Neural cell (in vitro differentiated cells): ENCODE data around the gene RUNX3. TPM values are rescaled to one million over a fixed set of nuclear protein-coding genes. Genes with fewer than 3 reads are reported as not detected.

Experiments used
- H2AFZ ChIP-seq: fragments of 200-600, 300-800 bp; sonication (generic), shearing (Covaris generic); 2 replicates; pipeline ENCODE4 v1.6.0; 2014; ENCODE audit warnings: low read depth, mild to moderate bottlenecking, antibody characterized with exemption, low read length, moderate library complexity
- H3F3A ChIP-seq: fragments of 200-600 bp; shearing (Covaris generic); 2 replicates; pipeline ENCODE4 v1.6.1; 2016; ENCODE audit warnings: mild to moderate bottlenecking, moderate library complexity, mixed read lengths, antibody characterized with exemption, low read length; ENCODE audit not compliant: insufficient read depth, poor library complexity, severe bottlenecking
- H3K27ac ChIP-seq: fragments of 200-600, 300-800 bp; sonication (generic), shearing (Covaris generic); 2 replicates; pipeline ENCODE4 v1.5.1; 2014; ENCODE audit warnings: mild to moderate bottlenecking, low read length, moderate library complexity
- H3K27me3 ChIP-seq: fragments of 300-800, 200-600 bp; sonication (generic), shearing (Covaris generic); 2 replicates; pipeline ENCODE4 v1.6.0; 2014; ENCODE audit warnings: mild to moderate bottlenecking, low read depth, low read length, moderate library complexity; ENCODE audit not compliant: insufficient read depth
- H3K36me3 ChIP-seq: fragments of 300-800, 200-600 bp; sonication (generic), shearing (Covaris generic); 2 replicates; pipeline ENCODE4 v1.5.1; 2014; ENCODE audit warnings: mild to moderate bottlenecking, antibody characterized with exemption, low read length, moderate library complexity; ENCODE audit not compliant: insufficient read depth
- H3K4me2 ChIP-seq: fragments of 300-800, 200-600 bp; sonication (generic), shearing (Covaris generic); 2 replicates; pipeline ENCODE4 v1.6.0; 2014; ENCODE audit warnings: mild to moderate bottlenecking, low read length
- H3K4me3 ChIP-seq: fragments of 300-800, 200-600 bp; sonication (generic), shearing (Covaris generic); 2 replicates; pipeline ENCODE4 v1.5.1; 2014; ENCODE audit warnings: mild to moderate bottlenecking, low read length, moderate library complexity
- H3K79me2 ChIP-seq: fragments of 200-600 bp; shearing (Covaris generic); replicated peaks from 2 replicates; pipeline ENCODE4 v1.6.0; 2014; ENCODE audit warnings: mild to moderate bottlenecking, low read length, moderate library complexity; ENCODE audit not compliant: insufficient read depth
- H3K9ac ChIP-seq: fragments of 300-800, 200-600 bp; sonication (generic), shearing (Covaris generic); 2 replicates; pipeline ENCODE4 v1.6.1; 2016; ENCODE audit warnings: mild to moderate bottlenecking, low read length, mixed read lengths
- H3K9me2 ChIP-seq: fragments of 200-600 bp; shearing (Covaris generic); 2 replicates; pipeline ENCODE4 v1.6.1; 2016; ENCODE audit warnings: mild to moderate bottlenecking, low read length, mixed read lengths; ENCODE audit not compliant: insufficient read depth
- H3K9me3 ChIP-seq: fragments of 200-600, 300-800 bp; sonication (generic), shearing (Covaris generic); 2 replicates; pipeline ENCODE4 v1.6.1; 2016; ENCODE audit warnings: mild to moderate bottlenecking, mixed run types, low read length, moderate library complexity, mixed read lengths
- H4K20me1 ChIP-seq: fragments of 200-600 bp; shearing (Covaris generic); 2 replicates; pipeline ENCODE4 v1.6.1; 2016; ENCODE audit warnings: mild to moderate bottlenecking, mixed run types; ENCODE audit not compliant: insufficient read depth
- EP300 ChIP-seq: fragments of 450-650 bp; conservative IDR thresholded peaks from 2 replicates; pipeline ENCODE4 v1.6.1; 2014; ENCODE audit warnings: antibody characterized with exemption, mild to moderate bottlenecking, moderate library complexity; ENCODE audit not compliant: poor library complexity, severe bottlenecking
- EZH2 ChIP-seq: fragments of 200-600, 300-800 bp; shearing (Covaris generic), sonication (generic); IDR thresholded peaks from 2 replicates; pipeline ENCODE4 v1.6.1; 2014; ENCODE audit warnings: antibody characterized with exemption, low read length, borderline replicate concordance, mild to moderate bottlenecking; ENCODE audit not compliant: insufficient read depth, poor library complexity, severe bottlenecking
- MXI1 ChIP-seq: fragments of 450-650 bp; conservative IDR thresholded peaks from 2 replicates; pipeline ENCODE4 v1.6.1; 2014; ENCODE audit warnings: antibody characterized with exemption, mild to moderate bottlenecking; ENCODE audit not compliant: poor library complexity, severe bottlenecking
- POLR2AphosphoS5 ChIP-seq: IDR thresholded peaks from 2 replicates; pipeline ENCODE4 v1.6.1; 2012
- RAD21 ChIP-seq: fragments of 450-650 bp; conservative IDR thresholded peaks from 2 replicates; pipeline ENCODE4 v1.6.1; 2014; ENCODE audit warnings: antibody characterized with exemption, mild to moderate bottlenecking, moderate library complexity
- SMC3 ChIP-seq: fragments of 450-650 bp; conservative IDR thresholded peaks from 2 replicates; pipeline ENCODE4 v1.6.1; 2014; ENCODE audit warnings: antibody characterized with exemption, mild to moderate bottlenecking, moderate library complexity; ENCODE audit not compliant: poor library complexity
- TAF1 ChIP-seq: IDR thresholded peaks from 2 replicates; pipeline ENCODE4 v1.6.1; 2012; ENCODE audit warnings: low read depth
- polyA plus RNA-seq: library from polyadenylated mRNA; depleted of rRNA; stranded (reverse); fragments of >200 nt; gene quantifications from 2 replicates; pipeline ENCODE4 v1.2.3, GENCODE V29; 2014
- TF ChIP-seq, protein P1 (sequence below): fragments of 450-650 bp; IDR thresholded peaks from 2 replicates; pipeline ENCODE4 v1.5.1; 2014; ENCODE audit warnings: antibody characterized with exemption, mild to moderate bottlenecking, moderate library complexity; ENCODE audit not compliant: poor library complexity, severe bottlenecking
- TF ChIP-seq, protein P2 (sequence below): IDR thresholded peaks from 2 replicates; pipeline ENCODE4 v1.6.1; 2012; ENCODE audit warnings: borderline replicate concordance

Gene RUNX3
- polyA plus RNA-seq, 1 donor from 2014 or later: not detected

DNA sequence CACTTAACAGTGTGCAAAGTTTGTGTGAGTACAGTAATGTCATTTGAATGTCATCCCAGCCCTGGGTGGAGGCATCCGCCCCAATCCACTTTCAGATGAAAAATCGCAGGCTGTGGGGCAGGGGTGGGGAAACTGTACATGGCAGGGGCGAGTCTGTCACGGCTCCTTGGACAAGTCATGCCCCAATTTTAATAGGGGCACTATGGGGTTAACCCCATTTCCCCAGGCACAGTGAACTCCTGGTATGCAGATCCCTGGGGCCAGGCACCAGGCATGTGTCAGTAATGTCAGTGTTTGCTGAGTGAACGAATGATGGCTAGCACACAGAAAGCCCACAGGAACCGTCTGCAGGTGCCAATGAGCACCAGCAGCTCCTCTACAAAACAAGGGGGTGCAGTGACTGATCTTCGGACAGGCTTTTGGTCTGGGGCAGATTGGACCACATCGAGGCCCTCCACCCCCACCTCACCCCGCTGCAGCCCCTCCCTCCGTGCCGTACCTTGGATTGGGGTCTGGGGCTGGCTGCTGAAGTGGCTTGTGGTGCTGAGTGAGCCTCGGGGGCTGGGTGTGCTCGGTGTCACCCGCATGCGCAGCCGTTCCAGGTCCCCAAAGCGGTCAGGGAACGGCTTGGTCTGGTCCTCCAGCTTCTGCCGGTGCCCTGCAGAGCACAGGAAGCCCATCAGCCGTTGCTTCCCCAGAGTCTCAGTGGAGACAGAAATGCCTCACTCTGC is 23.2 kb downstream of the RUNX3 start:
- Histone ChIP-seq H3K79me2 (no peaks in the 10 kb centered on the region), H4K20me1 (no peaks in the 10 kb centered on the region), H3K4me3 (no peak overlapping the region), H3K27me3 (no peaks in the 10 kb centered on the region), H3K36me3 (no peaks in the 10 kb centered on the region), H3F3A (no peaks in the 10 kb centered on the region), H3K27ac (no peak overlapping the region), H3K4me2 (no peak overlapping the region), H3K9me3 (no peaks in the 10 kb centered on the region), H3K9me2 (no peaks in the 10 kb centered on the region), H2AFZ (no peak overlapping the region), H3K9ac (no peak overlapping the region)
- TF ChIP-seq MXI1 (no peak), EZH2 (no peak), TAF1 (no peak)
- TF ChIP-seq, protein P1, sequence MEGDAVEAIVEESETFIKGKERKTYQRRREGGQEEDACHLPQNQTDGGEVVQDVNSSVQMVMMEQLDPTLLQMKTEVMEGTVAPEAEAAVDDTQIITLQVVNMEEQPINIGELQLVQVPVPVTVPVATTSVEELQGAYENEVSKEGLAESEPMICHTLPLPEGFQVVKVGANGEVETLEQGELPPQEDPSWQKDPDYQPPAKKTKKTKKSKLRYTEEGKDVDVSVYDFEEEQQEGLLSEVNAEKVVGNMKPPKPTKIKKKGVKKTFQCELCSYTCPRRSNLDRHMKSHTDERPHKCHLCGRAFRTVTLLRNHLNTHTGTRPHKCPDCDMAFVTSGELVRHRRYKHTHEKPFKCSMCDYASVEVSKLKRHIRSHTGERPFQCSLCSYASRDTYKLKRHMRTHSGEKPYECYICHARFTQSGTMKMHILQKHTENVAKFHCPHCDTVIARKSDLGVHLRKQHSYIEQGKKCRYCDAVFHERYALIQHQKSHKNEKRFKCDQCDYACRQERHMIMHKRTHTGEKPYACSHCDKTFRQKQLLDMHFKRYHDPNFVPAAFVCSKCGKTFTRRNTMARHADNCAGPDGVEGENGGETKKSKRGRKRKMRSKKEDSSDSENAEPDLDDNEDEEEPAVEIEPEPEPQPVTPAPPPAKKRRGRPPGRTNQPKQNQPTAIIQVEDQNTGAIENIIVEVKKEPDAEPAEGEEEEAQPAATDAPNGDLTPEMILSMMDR: no peak

DNA sequence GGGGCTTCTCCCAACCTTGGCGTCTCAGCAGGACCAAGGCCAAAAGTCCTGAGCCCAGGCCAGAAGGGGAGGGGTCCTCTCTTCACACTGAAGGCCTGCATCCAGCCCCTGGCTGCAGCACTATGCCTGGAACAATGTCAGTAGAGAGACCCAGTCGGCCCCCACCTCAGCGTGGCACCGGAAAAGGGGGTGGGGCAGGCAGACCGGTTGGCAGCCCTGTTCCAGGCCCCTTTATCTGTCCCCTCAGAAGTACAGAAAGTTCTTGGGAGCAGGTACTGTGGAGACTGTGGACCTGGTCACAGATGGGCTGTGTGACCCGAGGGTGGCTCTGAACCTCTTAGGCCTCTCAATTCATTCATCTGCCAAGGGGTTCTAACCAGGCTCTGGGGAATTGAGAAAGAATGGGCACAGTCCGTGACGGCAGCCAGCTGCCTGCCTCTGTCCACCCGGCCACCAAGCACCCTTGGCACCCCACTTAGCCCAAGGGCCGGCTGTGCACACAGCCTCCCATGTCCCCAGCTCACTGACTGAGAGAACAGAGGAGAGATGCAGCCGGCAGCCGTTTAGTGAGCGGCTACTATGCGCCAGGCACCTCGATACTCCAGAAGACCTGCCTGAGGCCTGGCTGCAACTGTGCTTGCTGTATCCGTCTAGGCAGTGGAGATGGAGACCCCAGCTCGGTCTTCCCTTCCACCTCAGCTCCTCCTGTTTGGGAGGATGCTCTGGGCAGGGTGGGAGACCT is 23.9 kb downstream of the RUNX3 start:
- Histone ChIP-seq H2AFZ (no peak overlapping the region), H3K79me2 (no peaks in the 10 kb centered on the region), H3K9me2 (no peaks in the 10 kb centered on the region), H3K9ac (no peak overlapping the region), H3K27ac (no peak overlapping the region), H3K36me3 (no peaks in the 10 kb centered on the region), H3F3A (no peaks in the 10 kb centered on the region), H3K27me3 (no peaks in the 10 kb centered on the region), H3K9me3 (no peaks in the 10 kb centered on the region), H4K20me1 (no peaks in the 10 kb centered on the region), H3K4me2 (no peak overlapping the region), H3K4me3 (no peak overlapping the region)
- TF ChIP-seq MXI1 (no peak), SMC3 (no peak), RAD21 (no peak), EZH2 (no peak), TAF1 (no peak), EP300 (no peak), POLR2AphosphoS5 (no peak)
- TF ChIP-seq, protein P1: no peak
- TF ChIP-seq, protein P2, sequence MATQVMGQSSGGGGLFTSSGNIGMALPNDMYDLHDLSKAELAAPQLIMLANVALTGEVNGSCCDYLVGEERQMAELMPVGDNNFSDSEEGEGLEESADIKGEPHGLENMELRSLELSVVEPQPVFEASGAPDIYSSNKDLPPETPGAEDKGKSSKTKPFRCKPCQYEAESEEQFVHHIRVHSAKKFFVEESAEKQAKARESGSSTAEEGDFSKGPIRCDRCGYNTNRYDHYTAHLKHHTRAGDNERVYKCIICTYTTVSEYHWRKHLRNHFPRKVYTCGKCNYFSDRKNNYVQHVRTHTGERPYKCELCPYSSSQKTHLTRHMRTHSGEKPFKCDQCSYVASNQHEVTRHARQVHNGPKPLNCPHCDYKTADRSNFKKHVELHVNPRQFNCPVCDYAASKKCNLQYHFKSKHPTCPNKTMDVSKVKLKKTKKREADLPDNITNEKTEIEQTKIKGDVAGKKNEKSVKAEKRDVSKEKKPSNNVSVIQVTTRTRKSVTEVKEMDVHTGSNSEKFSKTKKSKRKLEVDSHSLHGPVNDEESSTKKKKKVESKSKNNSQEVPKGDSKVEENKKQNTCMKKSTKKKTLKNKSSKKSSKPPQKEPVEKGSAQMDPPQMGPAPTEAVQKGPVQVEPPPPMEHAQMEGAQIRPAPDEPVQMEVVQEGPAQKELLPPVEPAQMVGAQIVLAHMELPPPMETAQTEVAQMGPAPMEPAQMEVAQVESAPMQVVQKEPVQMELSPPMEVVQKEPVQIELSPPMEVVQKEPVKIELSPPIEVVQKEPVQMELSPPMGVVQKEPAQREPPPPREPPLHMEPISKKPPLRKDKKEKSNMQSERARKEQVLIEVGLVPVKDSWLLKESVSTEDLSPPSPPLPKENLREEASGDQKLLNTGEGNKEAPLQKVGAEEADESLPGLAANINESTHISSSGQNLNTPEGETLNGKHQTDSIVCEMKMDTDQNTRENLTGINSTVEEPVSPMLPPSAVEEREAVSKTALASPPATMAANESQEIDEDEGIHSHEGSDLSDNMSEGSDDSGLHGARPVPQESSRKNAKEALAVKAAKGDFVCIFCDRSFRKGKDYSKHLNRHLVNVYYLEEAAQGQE: no peak
